ENCODE results near the gene KRTAP9-1. TPM values are rescaled to one million over a fixed set of nuclear protein-coding genes. Genes with fewer than 3 reads are reported as not detected.

Gene KRTAP9-1
- total RNA-seq, 4 donors from 2014 or later = not detected

Small RNAs within 50 kb of the gene (small RNA-seq; reads per million reads assigned to genes)
- 0 reads per million in 4 donors for gene KRTAP4-17P

Other genes with a start within 250 kb of the KRTAP9-1 start
- gene KRT39, start 222.9 kb upstream of the KRTAP9-1 start, total RNA-seq = not detected
- under 1 TPM in 1 of 4 donors, not detected in 3; 0.48 TPM for gene KRT40, start 205.6 kb upstream of the KRTAP9-1 start, total RNA-seq
- gene KRTAP3-3, start 195.7 kb upstream of the KRTAP9-1 start, total RNA-seq = not detected
- gene KRTAP3-2, start 190.0 kb upstream of the KRTAP9-1 start, total RNA-seq = not detected
- not detected for gene KRTAP3-1, start 180.8 kb upstream of the KRTAP9-1 start, total RNA-seq
- gene KRTAP1-5, start 162.7 kb upstream of the KRTAP9-1 start, total RNA-seq = not detected
- not detected for gene KRTAP1-4, start 159.7 kb upstream of the KRTAP9-1 start, total RNA-seq
- gene KRTAP1-3, start 155.0 kb upstream of the KRTAP9-1 start, total RNA-seq = not detected
- not detected for gene KRTAP1-1, start 148.4 kb upstream of the KRTAP9-1 start, total RNA-seq
- not detected for gene KRTAP2-1, start 142.6 kb upstream of the KRTAP9-1 start, total RNA-seq
- not detected for gene KRTAP2-2, start 134.7 kb upstream of the KRTAP9-1 start, total RNA-seq
- gene KRTAP2-3, start 129.8 kb upstream of the KRTAP9-1 start, total RNA-seq = not detected
- not detected for gene KRTAP2-4, start 124.0 kb upstream of the KRTAP9-1 start, total RNA-seq
- gene KRTAP4-7, start 105.7 kb upstream of the KRTAP9-1 start, total RNA-seq = not detected
- not detected for gene KRTAP4-8, start 91.7 kb upstream of the KRTAP9-1 start, total RNA-seq
- gene KRTAP4-16, start 87.7 kb upstream of the KRTAP9-1 start, total RNA-seq = not detected
- gene KRTAP4-9, start 84.5 kb upstream of the KRTAP9-1 start, total RNA-seq = not detected
- gene KRTAP4-11, start 71.5 kb upstream of the KRTAP9-1 start, total RNA-seq = not detected
- gene KRTAP4-12, start 65.7 kb upstream of the KRTAP9-1 start, total RNA-seq = not detected
- gene KRTAP4-6, start 49.3 kb upstream of the KRTAP9-1 start, total RNA-seq = not detected
- not detected for gene KRTAP4-5, start 40.1 kb upstream of the KRTAP9-1 start, total RNA-seq
- gene KRTAP4-4, start 29.1 kb upstream of the KRTAP9-1 start, total RNA-seq = not detected
- gene KRTAP4-3, start 21.7 kb upstream of the KRTAP9-1 start, total RNA-seq = not detected
- not detected for gene KRTAP4-2, start 11.7 kb upstream of the KRTAP9-1 start, total RNA-seq
- under 1 TPM in 1 of 4 donors, not detected in 3; 0.82 TPM for gene KRTAP4-1, start 5.0 kb upstream of the KRTAP9-1 start, total RNA-seq
- not detected for gene KRTAP9-2, start 36.8 kb downstream of the KRTAP9-1 start, total RNA-seq
- gene KRTAP9-3, start 42.6 kb downstream of the KRTAP9-1 start, total RNA-seq = not detected
- gene KRTAP9-8, start 48.1 kb downstream of the KRTAP9-1 start, total RNA-seq = not detected
- gene KRTAP9-4, start 59.8 kb downstream of the KRTAP9-1 start, total RNA-seq = not detected
- not detected for gene KRTAP9-9, start 65.5 kb downstream of the KRTAP9-1 start, total RNA-seq
- not detected for gene KRTAP9-6, start 75.5 kb downstream of the KRTAP9-1 start, total RNA-seq
- not detected for gene KRTAP9-7, start 85.8 kb downstream of the KRTAP9-1 start, total RNA-seq
- gene KRTAP29-1, start 113.0 kb downstream of the KRTAP9-1 start, total RNA-seq = not detected
- gene KRTAP16-1, start 119.4 kb downstream of the KRTAP9-1 start, total RNA-seq = not detected
- not detected for gene KRTAP17-1, start 125.8 kb downstream of the KRTAP9-1 start, total RNA-seq
- not detected for gene KRT33A, start 160.9 kb downstream of the KRTAP9-1 start, total RNA-seq
- gene KRT33B, start 179.9 kb downstream of the KRTAP9-1 start, total RNA-seq = not detected
- not detected for gene KRT34, start 192.4 kb downstream of the KRTAP9-1 start, total RNA-seq
- not detected for gene KRT31, start 207.7 kb downstream of the KRTAP9-1 start, total RNA-seq
- not detected for gene KRT37, start 234.7 kb downstream of the KRTAP9-1 start, total RNA-seq